Glomerular visceral epithelial cell (primary cell): Measurements from ENCODE around the gene MUC4.
"Not testable (repeated sequence)": the region's sequence is repeated elsewhere in the genome, so short reads cannot be mapped to it uniquely, and the experiment has no call there.

Experiments
- DNase-seq: peaks from one replicate; pipeline ENCODE4 v3.0.0-alpha.2; 2016; ENCODE audit errors: extremely low spot score

Gene MUC4

DNA sequence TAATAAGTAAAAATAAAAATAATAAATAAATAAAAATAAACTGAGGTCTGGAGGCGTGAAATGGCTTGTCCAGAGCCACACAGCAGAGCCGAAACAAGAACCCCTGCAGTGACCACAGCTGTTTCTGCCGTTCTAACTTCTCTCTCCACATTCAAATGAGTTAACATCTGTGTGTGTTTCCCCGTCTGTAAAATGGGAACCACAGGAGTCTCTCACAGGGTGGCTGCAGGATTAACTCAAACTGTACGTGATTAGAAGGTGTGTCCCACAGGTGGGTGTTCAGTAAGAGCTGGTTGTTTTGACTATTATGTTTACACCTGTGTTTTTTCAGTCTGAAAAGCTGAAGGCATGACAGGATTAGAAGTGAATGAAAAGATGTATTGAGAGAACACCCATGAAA is 27.0 kb upstream of the MUC4 start:
- no peak for DNase-seq

DNA sequence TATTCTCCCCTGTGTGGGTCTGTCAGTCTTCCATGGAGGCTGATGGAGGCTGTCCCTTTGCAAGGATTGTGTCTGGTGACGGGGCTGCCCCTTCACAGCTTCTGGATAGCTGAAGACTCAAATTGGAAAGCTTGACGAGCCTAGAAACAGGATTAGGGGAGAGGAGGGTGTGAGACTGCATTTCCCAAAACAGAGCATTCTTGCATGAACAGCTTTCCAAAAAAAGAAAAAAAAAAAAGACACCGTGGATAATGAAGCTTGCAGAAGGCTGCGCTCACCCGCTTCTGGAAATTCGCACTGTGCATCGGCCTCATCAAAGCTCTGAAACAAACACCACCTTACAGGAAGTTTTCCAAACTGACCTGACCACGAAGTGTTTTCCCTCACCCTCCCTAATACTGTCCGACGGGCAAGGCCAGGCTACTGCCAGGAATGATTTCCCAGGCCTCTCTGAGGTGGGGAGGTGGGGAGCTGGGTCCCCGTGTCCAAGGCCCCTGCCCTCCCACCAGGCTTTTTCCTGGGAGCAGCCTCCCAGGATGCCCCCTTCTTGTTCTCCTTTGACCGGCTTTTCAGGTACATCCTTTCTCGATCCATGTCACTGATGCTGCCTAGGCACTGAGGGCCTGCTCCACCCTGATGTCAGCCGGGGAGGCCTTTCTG is 24.9 kb upstream of the MUC4 start:
- DNase-seq = no peak

GRCh38 chr3:195835791-195836190 is 24.1 kb upstream of the MUC4 start:
- no peak for DNase-seq

DNA sequence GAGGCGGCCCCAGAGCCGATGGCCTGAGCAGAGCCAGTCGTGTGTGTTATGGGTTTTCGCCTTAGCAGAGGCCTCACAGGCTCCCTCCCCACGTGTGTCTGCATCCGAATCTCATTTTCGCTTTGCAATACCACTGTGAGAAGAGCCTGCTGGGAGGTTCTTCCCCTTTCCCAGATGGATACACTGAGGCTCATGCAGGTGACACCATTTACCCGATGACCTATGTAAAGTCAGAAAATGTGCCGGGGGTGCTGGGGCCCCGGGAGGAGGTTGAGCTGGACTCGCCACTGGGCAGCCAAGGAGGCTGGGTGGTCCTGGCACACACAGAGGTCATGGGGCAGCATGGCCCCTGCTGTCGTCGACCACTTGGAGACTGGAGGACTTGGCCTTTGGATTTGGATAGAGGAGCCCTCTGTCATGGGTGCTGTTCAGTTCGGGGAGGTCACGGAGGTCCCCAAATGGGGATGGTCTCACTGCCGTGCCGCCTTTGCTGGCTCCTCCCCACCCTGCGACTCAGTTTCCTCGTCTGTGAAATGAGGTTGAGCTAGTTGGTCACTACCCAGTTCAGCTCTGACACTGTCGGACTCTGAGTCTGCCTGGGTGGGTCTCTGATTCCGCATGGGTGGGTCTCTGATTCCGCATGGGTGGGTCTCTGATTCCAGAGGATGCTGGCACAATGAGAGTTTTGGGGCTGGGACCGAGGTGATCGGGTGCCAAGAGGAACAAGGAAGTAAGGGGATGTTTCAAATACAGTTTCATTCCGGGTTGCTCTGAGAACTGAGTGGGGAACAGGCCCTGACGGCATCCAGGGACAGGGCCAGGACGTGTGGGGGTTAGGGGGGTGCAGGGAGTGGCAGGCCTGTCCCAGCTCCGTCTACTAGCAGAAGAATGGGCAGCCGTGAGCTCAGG is 23.2 kb upstream of the MUC4 start:
- no peak for DNase-seq

DNA sequence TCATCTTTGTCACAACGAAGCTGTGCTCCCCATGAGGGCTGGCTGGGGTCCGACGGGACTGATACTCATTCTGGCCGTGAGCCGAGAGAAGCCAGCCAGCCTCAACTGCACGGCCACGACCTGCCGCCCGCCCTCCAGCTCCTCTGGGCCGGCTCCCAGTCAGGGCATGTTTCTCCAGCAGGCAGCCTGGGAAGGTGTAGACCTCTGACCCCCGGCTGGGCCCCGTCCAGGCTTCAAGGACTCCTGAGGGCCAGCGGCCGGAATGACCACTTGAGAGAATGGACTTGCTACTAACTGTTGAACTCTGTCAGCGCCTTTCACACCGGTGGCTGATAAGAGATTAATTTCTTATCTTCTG is 18.1 kb upstream of the MUC4 start:
- DNase-seq = no peak

DNA sequence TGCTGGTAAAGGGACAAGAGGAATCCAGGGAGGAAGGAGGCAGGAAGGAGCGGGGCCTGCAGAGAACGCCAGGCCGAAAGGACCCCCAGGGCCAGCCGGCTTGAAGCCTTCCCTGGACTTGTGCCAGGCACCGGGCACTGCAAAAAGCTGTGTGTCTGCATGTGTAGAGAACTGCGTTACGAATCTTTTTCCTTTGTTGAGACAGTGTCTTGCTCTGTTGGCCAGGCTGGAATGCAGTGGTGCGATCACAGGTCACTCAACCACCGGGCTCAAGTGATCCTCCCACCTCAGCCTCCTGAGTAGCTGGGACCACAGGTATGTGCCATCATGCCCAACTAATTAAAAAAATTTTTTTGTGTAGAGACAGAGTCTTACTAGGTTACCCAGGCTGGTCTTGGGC is 17.0 kb upstream of the MUC4 start:
- DNase-seq = no peak

- DNase-seq = no peak
Measured at GRCh38 chr3:195825857-195826804, 14.4 kb upstream of the MUC4 start.

- DNase-seq = no peak
Measured at GRCh38 chr3:195825191-195825588, 13.5 kb upstream of the MUC4 start.

- DNase-seq = not testable (repeated sequence)
Measured at GRCh38 chr3:195824425-195825190, 12.9 kb upstream of the MUC4 start.

DNA sequence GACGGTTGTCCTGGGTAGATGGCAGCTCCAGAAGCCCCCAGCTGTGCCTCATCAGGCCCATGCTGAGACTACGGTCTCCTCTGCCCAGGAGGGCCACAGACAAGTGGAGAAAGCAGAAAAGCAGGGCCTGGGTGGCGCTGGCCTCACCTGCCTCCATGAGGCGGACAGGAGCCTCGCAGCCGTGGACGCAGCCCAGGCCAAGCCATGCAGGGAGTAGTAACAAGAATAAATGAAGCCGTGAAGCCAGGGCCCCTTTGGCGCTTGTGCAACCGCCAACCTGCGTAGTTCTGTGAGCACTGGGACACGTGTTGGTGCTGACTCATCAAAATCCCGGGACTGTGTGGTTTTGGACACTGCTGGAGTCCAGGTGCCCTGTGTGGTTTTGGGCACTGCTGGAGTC is 12.3 kb upstream of the MUC4 start:
- peak; percentile 20 for DNase-seq

DNA sequence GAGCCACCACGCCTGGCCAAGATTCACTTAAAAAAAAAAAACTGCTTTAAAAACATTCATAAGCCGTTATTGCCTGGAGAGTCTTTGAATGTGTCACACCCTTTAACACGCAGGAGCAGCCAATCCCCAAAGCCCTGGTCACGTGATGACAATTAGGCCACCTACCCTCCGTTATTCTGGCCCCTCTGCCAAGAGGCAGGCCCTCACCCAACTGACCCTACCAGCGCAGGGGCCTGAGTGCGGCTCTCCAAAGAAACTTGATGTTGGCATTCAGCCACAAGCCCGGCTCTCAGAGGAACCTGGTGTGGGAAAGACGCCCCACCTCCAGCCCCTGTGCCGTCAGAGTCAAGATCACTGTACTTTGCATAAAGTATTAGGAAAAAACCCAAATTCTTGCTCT is 11.6 kb upstream of the MUC4 start:
- no peak for DNase-seq

DNA sequence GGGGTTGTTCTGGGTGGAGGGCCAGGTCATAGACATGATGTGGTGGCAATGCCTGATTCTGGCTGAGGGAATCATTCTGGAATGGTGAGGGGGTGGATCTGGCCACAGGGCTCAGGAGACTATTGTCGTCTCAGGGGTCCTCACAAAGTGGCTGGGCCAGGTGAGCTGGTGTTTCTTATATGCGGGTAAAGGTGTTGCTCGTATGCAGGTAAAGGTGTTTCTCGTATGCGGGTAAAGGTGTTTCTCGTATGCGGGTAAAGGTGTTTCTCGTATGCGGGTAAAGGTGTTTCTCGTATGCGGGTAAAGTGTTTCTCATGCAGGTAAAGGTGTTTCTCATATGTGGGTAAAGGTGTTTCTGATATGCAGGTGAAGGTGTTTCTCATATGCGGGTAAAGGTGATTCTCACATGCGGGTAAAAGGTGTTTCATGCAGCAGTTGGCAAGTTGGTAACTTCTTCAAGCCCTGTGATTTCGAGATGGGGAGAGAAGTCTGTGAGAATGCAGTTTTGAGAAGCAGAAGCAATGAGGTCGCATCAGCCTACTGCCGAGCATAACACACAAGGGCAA is 10.5 kb upstream of the MUC4 start:
- no peak for DNase-seq

DNA sequence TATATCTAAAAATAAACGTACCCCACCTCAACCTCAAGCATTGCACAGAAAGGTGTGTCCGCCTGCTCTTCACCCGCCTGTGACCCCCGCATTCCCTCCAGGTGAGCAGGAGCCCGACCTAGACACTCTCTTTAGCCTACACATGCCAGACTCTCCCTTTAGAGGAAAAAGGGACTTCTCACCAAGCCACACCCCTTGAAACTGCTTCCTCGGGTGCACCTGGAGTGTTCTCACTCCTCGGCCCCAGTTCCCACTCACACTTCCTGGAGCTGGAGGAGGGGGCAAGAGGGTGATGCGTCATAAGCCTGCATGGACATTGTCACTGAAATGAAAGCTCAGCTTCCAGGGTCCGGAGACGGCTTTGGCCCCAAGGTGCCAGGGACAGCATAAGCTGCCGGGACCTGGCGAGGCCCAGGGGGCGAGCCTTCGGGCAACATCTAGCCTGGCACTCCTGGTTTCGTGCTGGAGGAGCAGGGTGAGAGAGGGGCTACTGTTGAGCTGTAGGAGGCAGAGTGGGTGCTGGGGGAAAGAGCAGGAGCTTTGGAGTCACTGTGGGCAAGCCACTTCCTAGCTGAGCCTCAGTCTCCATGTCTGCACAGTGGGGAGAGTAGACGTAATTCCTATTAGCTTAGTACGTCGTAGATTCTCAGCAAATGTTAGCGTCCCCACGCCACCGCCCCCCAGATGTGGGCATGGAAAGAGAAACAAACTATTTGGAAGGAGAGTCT is 9.8 kb upstream of the MUC4 start:
- DNase-seq = no peak

DNA sequence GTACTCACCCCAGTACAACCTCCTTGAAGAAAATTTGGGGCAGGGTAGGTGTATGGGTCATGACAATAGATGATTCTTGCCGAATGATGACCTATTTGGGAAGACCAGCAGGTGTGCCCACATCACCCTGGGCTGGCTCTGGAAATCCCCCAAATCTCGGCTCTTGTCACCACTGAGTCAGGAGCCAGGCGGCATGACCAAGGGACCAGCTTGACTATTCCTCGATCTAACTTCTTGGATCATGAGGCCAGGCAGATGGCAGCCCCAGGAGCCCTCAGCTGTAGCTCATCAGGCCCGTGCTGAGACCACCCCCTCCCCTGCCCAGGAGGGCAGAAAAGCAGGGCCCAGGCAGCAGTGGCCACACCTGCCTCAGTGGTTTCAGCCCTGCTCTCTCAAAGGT is 9.2 kb upstream of the MUC4 start:
- DNase-seq = no peak

DNA sequence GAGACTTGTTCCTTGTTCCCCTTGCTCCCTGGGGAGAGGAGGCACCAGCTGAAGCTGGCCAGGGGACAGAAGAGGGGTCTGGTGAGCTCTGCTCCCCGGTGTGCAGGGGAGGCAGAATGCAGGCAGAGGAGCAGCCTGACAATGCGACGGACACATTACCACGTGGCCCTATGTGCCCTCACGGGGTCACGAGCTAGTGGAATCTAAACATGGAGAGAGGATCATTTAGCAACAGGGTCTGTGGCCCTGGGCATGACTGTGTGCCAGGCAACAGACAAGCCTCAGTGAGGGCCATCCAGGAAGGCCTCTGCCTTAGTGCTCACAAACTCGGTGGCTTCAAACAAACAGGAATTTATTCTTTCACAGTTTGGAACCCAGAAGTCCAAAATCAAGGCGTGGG is 8.5 kb upstream of the MUC4 start:
- no peak for DNase-seq

GRCh38 chr3:195818301-195818700 is 6.6 kb upstream of the MUC4 start:
- DNase-seq = no peak

GRCh38 chr3:195817578-195818135 is 5.9 kb upstream of the MUC4 start:
- no peak for DNase-seq

DNA sequence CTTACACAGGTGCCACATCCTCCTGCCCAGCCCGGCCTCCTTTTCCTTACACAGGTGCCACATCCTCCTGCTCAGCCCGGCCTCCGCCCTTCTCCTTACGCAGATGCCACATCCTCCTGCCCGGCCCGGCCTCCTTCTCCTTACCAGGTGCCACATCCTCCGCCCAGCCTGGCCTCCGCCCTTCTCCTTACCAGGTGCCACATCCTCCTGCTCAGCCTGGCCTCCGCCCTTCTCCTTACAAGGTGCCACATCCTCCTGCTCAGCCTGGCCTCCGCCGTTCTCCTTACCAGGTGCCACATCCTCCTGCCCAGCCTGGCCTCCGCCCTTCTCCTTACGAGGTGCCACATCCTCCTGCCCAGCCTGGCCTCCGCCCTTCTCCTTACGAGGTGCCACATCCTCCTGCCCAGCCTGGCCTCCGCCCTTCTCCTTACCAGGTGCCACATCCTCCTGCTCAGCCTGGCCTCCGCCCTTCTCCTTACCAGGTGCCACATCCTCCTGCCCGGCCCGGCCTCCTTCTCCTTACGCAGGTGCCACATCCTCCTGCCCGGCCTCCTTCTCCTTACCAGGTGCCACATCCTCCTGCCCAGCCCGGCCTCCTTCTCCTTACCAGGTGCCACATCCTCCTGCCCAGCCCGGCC is 4.7 kb upstream of the MUC4 start:
- not testable (repeated sequence) for DNase-seq

DNA sequence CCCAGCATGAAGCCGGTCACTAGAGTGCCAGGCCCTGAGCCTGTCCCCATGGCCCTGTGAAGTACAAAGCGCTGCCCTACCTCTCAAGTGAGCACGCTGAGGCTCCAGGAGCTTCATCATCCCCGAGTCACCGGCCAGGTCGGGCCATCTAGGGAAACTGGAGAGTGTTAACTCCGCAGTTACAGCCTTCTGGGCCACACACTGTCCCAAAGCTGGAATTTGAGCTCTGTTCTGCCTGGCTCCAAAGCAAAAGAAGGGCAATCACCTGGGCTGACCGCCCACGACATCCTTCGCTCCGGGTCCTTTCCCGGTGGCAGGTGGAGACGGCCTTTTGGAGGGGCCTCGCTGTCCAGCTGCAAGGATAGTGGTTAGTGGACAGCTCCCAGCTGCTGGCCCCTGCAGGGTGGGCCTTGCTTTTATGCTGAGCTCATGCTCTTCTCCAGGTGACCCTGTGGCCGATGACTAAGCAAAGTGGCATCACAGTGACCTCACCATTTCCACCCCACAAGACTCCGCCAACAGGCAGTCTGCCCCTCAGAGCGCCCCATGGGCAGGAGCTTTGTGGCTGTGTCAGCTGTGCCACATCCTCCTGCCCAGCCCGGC is 3.5 kb upstream of the MUC4 start:
- peak; percentile 85 for DNase-seq
